GM21717 (cell line): ENCODE data around the gene CCDC57.
"Not testable (repeated sequence)": the region's sequence is repeated elsewhere in the genome, so short reads cannot be mapped to it uniquely, and the experiment has no call there.

Experiments
- ATAC-seq: cut with Tn5 transposase; IDR thresholded peaks from one replicate; pipeline ENCODE4 v1.9.1; 2021; ENCODE audit warnings: mild to moderate bottlenecking, moderate library complexity; ENCODE audit not compliant: unreplicated experiment

Gene CCDC57

DNA sequence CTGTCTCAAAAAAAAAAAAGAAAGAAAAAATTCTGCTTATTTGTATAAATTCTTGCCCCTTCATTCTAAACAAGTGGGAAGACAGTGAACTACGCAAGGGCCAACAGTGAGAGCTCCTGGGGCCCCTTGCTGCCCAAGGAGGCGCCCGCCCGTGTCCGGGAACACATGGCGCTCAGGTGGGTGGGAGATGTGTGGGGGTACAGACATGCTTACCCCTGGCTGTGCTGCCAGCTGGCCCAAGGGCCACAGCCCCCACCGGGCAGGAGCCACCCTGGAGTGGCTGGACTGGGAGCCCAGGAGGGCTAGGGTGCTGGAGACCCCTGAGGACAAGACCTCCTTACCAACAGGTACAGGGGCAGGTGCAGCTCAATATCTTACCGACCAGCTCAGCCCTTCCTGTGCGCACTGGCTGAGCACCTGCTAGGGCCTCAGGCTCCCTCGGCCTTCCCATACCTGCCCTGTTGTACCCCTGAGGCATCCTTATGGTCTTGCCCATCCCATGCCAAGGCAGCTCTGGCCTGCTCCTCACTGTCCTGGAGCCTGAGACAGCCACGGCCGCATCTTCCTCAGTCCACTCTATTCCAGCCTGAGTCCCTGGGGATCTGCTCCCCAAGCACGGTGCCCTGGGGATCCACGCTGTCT lies 56.2 kb downstream of the CCDC57 start:
- no peak for ATAC-seq

DNA sequence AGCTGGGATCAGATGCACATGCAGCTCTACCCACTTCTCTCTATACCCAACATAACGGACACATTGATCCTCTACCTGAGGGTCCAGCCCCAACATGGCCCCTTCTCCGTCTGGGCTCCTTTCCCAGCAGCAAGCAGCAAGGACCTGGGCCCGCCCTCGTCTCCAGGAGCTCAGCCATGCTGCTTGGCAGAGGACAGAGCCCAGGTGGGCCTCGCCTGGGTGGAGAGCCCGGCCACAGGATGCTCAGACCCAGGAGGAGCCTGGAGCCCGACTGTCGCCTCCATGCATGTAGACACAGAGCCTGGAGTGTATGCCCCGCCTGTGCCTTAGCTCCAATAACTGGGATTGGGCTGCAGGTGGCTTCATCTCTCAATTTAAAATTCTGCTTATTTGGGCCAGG lies 57.0 kb downstream of the CCDC57 start:
- no peak for ATAC-seq

DNA sequence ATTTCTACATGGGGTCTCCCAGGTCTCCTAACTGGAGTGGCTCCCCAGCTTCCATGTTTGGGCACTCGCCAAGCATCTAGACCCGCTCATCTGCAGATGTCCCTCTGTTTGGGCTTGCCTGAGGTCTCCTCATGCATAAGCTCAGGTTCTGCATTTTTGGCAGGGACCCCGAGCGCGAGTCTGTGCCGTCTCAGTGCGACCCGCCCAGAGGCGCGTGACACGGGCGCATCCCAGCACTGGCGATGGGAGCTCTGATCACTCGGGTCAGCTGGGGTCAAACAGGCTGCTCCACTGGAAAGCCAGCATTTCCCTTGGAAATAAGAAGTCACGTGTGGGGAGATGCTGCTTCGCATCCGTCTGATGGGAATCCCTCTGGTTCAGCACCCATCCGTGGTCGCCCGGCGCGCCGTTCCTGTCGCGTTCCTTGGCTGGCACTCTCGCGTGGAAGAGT lies 57.7 kb downstream of the CCDC57 start:
- ATAC-seq, result no peak

GRCh38 chr17:82153745-82154375 lies 58.8 kb downstream of the CCDC57 start:
- ATAC-seq, result no peak

DNA sequence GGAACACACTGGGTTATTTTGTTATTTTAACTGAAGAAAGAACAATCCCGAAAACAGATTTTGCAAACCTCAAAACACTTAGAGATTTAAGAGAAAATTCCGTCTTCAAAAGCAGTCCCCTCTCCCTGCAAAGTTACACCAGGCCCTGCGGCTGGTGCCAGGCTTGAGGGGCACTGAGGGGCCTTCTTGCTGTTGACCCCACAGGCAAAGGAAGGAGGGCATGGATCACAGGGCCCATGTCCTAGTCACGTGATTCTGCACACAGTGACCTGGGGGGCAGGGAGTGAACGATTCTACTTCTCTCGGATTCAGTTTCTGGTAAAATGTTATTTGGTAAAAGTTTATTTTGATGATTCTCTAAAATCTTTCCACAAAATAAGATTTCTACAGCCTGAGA lies 59.3 kb downstream of the CCDC57 start:
- no peak for ATAC-seq

DNA sequence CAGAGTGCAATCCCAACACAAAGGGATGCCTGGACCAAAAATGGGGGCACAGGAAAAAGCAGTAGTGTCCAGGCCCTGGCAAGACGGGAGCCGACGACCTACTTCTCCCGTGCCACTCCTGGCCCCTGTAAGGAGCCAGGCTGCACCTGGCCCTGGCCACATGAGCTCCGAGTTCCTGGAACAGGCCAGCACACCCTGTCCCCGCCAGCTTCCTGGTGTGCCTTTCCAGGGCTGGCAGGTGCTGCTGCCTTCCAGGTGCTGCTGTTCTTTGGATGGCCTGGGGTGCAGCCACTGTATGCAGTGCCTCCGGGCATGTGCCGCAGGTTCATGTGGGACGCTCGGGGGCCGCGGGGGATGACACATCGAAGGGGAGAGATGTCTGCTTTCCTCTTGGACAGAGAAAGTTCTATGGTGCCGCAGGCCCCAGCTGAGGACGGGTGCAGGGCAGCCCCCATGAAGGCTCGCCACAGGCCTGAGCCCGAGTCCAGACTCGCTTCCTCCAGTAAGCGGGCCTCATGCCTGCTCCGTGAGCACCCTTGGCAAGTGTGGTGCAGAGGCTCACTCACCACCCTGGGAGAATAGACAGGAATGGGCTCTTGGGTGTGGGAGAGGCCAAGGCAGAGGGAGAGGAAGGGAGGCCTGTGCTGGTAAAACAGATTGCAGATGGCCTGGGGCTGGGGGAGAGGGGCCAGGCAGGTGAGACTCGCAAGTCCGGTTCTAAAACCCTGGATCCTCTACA lies 59.9 kb downstream of the CCDC57 start:
- ATAC-seq, result no peak

GRCh38 chr17:82152114-82152513 lies 60.5 kb downstream of the CCDC57 start:
- no peak for ATAC-seq

DNA sequence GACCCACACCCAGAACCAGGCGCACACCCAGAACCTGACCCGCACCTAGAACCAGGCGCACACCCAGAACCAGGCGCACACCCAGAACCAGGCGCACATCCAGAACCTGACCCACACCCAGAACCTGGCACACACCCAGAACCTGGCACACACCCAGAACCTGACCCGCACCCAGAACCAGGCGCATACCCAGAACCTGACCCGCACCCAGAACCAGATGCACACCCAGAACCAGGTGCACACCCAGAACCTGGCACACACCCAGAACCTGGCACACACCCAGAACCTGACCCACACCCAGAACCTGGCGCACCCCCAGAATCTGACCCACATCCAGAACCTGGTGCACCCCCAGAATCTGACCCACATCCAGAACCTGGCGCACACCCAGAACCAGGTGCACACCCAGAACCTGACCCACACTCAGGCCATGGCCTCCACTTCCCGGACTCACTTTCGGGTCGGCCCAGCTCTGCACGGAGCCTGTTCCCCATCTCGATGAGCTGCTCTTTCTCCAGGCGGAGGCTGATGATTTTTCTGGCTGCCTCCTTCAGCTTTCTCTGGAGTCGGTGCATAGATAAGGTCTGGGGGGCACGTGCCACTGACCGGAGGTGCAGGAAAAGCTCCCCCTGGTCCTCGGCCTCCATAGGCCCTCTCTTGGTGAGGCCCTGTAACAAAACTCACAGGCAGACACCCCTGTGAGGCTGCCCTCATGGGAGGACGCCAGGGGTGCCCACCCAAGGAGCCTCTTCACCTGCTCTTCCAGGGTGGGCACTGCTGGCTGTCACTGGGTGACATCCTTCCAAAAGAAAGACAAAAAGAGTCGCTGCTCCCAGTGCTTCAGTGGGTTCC lies 61.3 kb downstream of the CCDC57 start:
- no peak for ATAC-seq

- no peak for ATAC-seq
These were observed 63.1 kb downstream of the CCDC57 start for GRCh38 chr17:82149401-82150099.

DNA sequence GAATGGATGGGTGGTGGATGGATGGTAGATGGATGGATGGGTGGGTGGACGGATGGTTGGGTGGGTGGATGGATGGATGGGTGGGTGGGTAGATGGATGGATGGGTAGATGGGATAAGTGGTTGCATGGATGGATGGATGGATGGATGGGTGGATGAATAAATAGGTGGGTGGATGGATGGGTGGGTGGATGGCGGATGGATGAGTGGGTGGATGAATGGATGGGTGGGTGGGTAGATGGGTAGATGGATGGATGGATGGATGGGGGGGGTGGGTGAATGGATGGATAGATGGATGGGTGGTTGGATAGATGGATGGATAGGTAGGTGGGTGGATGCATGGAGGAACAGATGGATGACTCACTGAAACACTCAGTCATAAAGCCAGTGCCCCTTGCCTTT lies 63.6 kb downstream of the CCDC57 start:
- no peak for ATAC-seq

DNA sequence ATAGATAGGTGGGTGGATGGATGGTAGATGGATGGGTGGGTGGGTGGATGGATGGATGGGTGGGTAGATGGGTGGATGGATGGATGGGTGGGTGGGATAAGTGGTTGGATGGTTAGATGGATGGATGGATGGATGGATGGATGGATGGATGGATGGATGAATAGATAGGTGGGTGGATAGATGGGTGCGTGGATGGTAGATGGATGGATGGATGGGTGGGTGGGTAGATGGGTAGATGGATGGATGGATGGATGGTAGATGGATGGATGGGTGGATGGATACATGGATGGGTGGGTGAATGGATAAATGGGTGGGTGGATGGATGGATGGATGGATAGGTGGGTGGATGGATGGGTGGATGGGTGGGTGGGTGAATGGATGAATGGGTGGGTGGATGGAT lies 64.6 kb downstream of the CCDC57 start:
- no peak for ATAC-seq

DNA sequence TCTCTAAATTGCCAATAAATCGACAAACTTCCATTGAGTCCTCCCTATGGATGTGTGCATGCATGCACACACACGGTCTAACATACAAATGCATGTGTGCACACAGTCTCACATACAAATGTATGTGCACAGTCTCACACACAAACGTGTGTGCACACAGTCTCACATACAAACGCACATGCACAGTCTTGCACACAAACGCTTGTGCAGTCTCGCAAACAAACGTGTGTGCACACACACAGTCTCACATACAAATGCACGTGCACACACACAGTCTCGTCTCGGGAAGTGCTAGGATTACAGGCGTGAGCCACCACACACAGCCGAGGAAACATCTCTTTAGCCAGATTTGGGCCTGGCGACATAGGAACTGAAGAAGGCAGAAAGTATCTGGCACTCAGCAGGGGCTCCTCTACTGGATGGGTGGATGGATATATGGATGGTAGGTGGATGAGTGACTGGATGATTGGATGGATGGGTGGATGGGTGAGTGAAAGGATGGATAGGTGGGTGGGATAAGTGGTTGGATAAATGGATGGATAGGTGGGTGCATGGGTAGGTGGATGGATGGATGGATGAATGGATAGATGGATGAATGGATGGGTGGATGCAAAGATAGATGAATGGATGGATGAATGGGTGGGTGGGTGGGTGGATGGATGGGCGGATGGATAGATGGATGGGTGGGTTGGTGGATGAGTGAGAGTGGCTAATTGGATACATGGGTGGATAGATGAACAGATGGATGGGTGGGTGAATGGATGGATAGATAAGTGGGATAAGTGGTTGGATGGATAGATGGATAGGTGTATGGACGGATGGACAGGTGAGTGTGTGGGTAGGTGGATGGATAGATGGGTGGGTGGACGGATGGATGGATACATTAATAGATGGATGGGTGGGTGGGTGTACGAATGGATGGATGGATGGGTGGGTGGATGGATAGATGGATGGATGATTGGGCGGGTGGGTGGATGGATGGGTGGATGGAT lies 65.7 kb downstream of the CCDC57 start:
- no peak for ATAC-seq

DNA sequence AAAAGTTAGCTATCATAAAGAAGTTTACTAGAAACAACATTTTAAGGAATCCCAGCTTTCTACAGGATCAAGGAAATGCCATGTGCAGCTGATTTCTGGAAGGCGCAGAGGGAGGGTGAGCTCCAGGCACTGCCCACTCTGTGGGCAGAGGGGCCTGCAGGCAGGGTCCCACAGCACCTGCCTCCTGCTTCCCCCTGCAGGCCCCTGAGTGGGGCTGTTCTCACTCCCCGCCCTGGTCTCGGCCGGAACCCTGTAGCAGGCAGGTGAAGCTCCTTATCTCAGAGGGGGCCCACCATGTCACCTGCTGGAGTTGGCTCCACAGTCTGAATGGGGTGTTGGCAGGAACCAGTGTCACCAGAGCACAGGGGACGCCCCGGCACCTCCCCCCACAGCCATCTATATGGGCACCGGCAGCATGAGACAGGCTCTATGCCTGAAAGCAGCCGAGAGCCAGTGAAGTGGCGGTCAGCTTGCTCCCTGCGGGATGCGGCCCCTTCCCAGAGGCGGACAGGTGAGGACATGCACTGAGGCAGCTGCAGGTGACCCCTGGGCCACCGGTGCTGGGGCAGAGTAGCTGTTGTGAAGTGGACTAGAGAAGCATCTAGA lies 67.0 kb downstream of the CCDC57 start:
- no peak for ATAC-seq

GRCh38 chr17:82143333-82143732 lies 69.3 kb downstream of the CCDC57 start:
- no peak for ATAC-seq

DNA sequence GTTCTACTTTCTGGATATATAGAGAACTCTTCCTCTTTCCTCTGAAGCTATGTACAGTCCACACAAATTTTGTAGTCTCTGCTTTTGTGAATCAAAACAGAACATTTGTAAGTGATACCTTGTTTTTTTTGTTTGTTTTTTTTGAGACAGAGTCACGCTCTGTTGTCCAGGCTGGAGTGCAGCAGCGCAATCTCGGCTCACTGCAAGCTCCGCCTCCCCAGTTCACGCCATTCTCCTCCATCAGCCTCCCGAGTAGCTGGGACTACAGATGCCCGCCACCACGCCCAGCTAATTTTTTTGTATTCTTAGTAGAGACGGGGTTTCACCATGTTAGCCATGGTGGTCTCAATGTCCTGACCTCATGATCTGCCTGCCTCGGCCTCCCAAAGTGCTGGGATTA lies 72.7 kb downstream of the CCDC57 start:
- not testable (repeated sequence) for ATAC-seq

- ATAC-seq, result no peak
These were observed 74.1 kb downstream of the CCDC57 start for GRCh38 chr17:82138511-82138992.

DNA sequence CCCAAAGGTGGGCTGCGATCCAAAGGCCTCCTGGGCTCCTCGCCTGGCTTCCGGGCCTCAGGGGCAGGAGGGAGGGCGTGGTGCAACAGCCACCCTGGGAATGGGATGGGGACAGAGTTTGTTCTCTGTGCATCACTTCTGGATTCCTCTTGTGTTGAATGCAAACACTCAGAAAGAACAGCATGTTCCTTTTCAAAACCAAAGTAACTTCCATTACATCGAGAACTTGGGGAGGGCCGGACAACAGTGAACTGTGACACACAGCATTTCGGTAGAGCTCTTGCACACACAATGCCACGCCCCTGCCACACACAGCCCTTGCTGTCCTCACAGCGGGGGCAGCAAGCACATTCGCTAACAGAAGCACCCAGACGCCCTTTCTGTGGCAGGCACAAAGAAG lies 78.5 kb downstream of the CCDC57 start:
- ATAC-seq, result no peak

GRCh38 chr17:82133166-82133953 lies 79.3 kb downstream of the CCDC57 start:
- not testable (repeated sequence) for ATAC-seq
